ENCODE results near the gene PIGX.

PIGX gene

DNA sequence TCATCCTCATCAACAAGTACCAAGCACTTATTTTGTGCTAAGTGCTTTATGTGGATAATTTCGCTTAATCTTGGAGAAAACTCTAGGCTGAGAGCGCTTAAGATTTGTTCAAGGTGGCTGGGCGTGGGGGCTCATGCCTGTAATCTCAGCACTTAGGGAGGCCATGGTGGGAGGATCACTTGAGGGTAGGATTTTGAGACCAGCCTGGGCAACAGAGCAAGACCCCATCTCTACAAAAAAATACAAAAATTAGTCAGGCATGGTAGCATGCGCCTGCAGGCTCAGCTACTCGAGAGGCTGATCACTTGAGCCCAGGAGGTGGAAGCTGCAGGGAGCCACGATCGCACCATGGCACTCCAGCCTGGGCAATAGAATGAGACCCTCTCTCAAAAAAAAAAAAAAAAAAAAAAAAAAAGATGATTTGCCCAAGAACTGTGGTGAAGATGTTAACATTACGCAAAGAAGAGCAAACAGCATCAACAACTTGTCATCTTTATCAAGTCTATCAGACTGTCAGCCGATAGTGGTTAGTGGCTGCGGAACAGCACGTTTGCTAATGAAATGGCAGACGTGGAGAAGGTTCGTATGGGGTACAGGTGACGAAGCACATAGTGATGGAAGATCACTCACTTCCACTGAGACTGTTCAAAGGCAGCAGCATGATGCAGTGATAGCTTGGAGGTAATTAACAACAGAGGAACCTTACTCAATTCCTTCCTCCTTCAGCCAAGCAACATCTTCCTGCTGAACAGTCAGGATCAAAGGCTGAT, 44.9 kb upstream of the PIGX start:
- Histone ChIP-seq H3K14ac (ENCODE audit: low read length) (no peak overlapping the region), H3K36me3 (ENCODE audit: control insufficient read depth in 1 of 2, insufficient read depth in 2 of 2, low read length in 2 of 2) (no peaks in the 10 kb centered on the region), H3K27ac (ENCODE audit: low read depth, low read length) (no peak overlapping the region), H2BK5ac (ENCODE audit: low read depth, low read length, poor library complexity) (no peak overlapping the region), H4K91ac (ENCODE audit: low read depth, low read length) (no peak overlapping the region), H3K4me1 (ENCODE audit: control insufficient read depth in 1 of 2, insufficient read depth in 2 of 2, low read length in 2 of 2) (no peaks in the 10 kb centered on the region), H3K4me2 (ENCODE audit: low read length) (no peak overlapping the region), H2BK12ac (ENCODE audit: low read length) (no peak overlapping the region), H2AFZ (ENCODE audit: insufficient read depth, low read length, poor library complexity) (no peak overlapping the region), H3K4ac (ENCODE audit: low read depth, low read length) (no peak overlapping the region), H3K79me1 (ENCODE audit: low read length) (no peaks in the 10 kb centered on the region), H3K9ac (ENCODE audit: low read length) (no peak overlapping the region), H3K79me2 (ENCODE audit: control insufficient read depth, insufficient read depth, low read length, poor library complexity) (no peaks in the 10 kb centered on the region), H3K18ac (ENCODE audit: low read length) (no peak overlapping the region), H2BK120ac (ENCODE audit: insufficient read depth, low read length, poor library complexity) (no peak overlapping the region), H3K23ac (ENCODE audit: low read length) (no peak overlapping the region), H3K27me3 (ENCODE audit: insufficient read depth, low read length) (no peaks in the 10 kb centered on the region), H4K8ac (ENCODE audit: low read depth, low read length) (no peak overlapping the region), H3K9me3 (ENCODE audit: insufficient read depth, low read depth, low read length) (no peaks in the 10 kb centered on the region), H4K12ac (ENCODE audit: low read depth, low read length) (no peak overlapping the region), H3K4me3 (ENCODE audit: low read depth, low read length) (no peak overlapping the region), H2AK5ac (ENCODE audit: low read length) (no peak overlapping the region)
- WGBS (ENCODE audit: extremely low coverage, insufficient coverage, insufficient read length) = no CpG with 5 or more reads among the region's 14 CpGs
- DNase-seq = no peak

DNA sequence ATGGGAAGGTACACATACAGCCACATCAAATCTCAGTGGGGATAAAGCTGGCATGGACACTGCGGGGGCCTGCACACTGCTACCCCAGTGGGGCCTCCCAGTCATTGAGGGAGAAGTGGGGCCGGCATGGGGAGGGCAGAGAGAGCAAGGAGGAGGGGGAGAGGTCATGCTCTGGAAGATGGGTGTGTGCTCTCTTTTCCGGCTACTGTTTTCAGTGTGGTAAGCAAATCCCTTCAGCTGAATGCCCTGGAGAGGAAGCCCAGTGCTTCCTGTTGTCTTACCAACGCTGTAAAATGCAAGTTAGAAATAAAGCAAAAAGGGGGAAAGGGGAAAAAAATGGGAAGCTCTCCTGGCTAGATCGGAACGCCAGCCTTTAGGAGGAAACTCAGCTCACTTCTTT, 41.8 kb upstream of the PIGX start:
- H4K8ac ChIP-seq (ENCODE audit: low read depth, low read length) = no peak overlapping the region
- no peak overlapping the region for H2AFZ ChIP-seq (ENCODE audit: insufficient read depth, low read length, poor library complexity)
- no peak for DNase-seq
- no peaks in the 10 kb centered on the region for H3K79me2 ChIP-seq (ENCODE audit: control insufficient read depth, insufficient read depth, low read length, poor library complexity)
- no peak overlapping the region for H3K23ac ChIP-seq (ENCODE audit: low read length)
- no peaks in the 10 kb centered on the region for H3K9me3 ChIP-seq (ENCODE audit: insufficient read depth, low read depth, low read length)
- H4K12ac ChIP-seq (ENCODE audit: low read depth, low read length) = no peak overlapping the region
- no CpG with 5 or more reads among the region's 6 CpGs for WGBS (ENCODE audit: extremely low coverage, insufficient coverage, insufficient read length)
- no peak overlapping the region for H3K18ac ChIP-seq (ENCODE audit: low read length)
- H2AK5ac ChIP-seq (ENCODE audit: low read length) = no peak overlapping the region
- H3K4me3 ChIP-seq (ENCODE audit: low read depth, low read length) = no peak overlapping the region
- H3K4me2 ChIP-seq (ENCODE audit: low read length) = no peak overlapping the region
- no peaks in the 10 kb centered on the region for H3K4me1 ChIP-seq (ENCODE audit: control insufficient read depth in 1 of 2, insufficient read depth in 2 of 2, low read length in 2 of 2)
- H2BK120ac ChIP-seq (ENCODE audit: insufficient read depth, low read length, poor library complexity) = no peak overlapping the region
- no peak overlapping the region for H2BK12ac ChIP-seq (ENCODE audit: low read length)
- no peak overlapping the region for H2BK5ac ChIP-seq (ENCODE audit: low read depth, low read length, poor library complexity)
- H4K91ac ChIP-seq (ENCODE audit: low read depth, low read length) = no peak overlapping the region
- no peaks in the 10 kb centered on the region for H3K27me3 ChIP-seq (ENCODE audit: insufficient read depth, low read length)
- no peaks in the 10 kb centered on the region for H3K79me1 ChIP-seq (ENCODE audit: low read length)
- no peaks in the 10 kb centered on the region for H3K36me3 ChIP-seq (ENCODE audit: control insufficient read depth in 1 of 2, insufficient read depth in 2 of 2, low read length in 2 of 2)
- no peak overlapping the region for H3K27ac ChIP-seq (ENCODE audit: low read depth, low read length)
- no peak overlapping the region for H3K14ac ChIP-seq (ENCODE audit: low read length)
- no peak overlapping the region for H3K4ac ChIP-seq (ENCODE audit: low read depth, low read length)
- no peak overlapping the region for H3K9ac ChIP-seq (ENCODE audit: low read length)

DNA sequence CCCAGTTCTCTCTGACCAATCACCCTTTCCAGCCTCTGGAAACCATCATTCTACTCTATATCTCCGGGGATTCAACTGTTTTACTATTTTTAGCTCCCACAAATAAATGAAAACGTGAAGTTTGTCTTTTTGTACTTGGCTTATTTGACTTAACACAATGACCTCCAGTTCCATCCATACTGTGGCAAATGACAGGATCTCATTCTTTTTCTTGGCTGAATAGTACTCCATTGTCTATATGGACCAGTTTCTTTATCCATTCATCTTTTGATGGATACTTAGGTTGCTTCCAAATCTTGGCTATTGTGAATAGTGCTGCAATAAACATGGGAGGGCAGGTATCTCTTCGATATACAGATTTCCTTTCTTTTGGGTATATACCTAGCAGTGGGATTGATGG, 38.5 kb upstream of the PIGX start:
- no peak overlapping the region for H3K9ac ChIP-seq (ENCODE audit: low read length)
- H3K79me1 ChIP-seq (ENCODE audit: low read length) = no peaks in the 10 kb centered on the region
- no peak overlapping the region for H2BK5ac ChIP-seq (ENCODE audit: low read depth, low read length, poor library complexity)
- no peak overlapping the region for H4K12ac ChIP-seq (ENCODE audit: low read depth, low read length)
- no peak for DNase-seq
- H2BK120ac ChIP-seq (ENCODE audit: insufficient read depth, low read length, poor library complexity) = no peak overlapping the region
- H3K79me2 ChIP-seq (ENCODE audit: control insufficient read depth, insufficient read depth, low read length, poor library complexity) = no peaks in the 10 kb centered on the region
- H2AFZ ChIP-seq (ENCODE audit: insufficient read depth, low read length, poor library complexity) = no peak overlapping the region
- H2AK5ac ChIP-seq (ENCODE audit: low read length) = no peak overlapping the region
- no peaks in the 10 kb centered on the region for H3K36me3 ChIP-seq (ENCODE audit: control insufficient read depth in 1 of 2, insufficient read depth in 2 of 2, low read length in 2 of 2)
- no peak overlapping the region for H3K23ac ChIP-seq (ENCODE audit: low read length)
- no peak overlapping the region for H2BK12ac ChIP-seq (ENCODE audit: low read length)
- H3K4me3 ChIP-seq (ENCODE audit: low read depth, low read length) = no peak overlapping the region
- H3K14ac ChIP-seq (ENCODE audit: low read length) = no peak overlapping the region
- H3K27ac ChIP-seq (ENCODE audit: low read depth, low read length) = no peak overlapping the region
- no peaks in the 10 kb centered on the region for H3K9me3 ChIP-seq (ENCODE audit: insufficient read depth, low read depth, low read length)
- no peak overlapping the region for H4K91ac ChIP-seq (ENCODE audit: low read depth, low read length)
- H3K4ac ChIP-seq (ENCODE audit: low read depth, low read length) = no peak overlapping the region
- H3K27me3 ChIP-seq (ENCODE audit: insufficient read depth, low read length) = no peaks in the 10 kb centered on the region
- no peak overlapping the region for H4K8ac ChIP-seq (ENCODE audit: low read depth, low read length)
- WGBS (ENCODE audit: extremely low coverage, insufficient coverage, insufficient read length) = no CpG with 5 or more reads among the region's 3 CpGs
- H3K18ac ChIP-seq (ENCODE audit: low read length) = no peak overlapping the region
- H3K4me1 ChIP-seq (ENCODE audit: control insufficient read depth in 1 of 2, insufficient read depth in 2 of 2, low read length in 2 of 2) = no peaks in the 10 kb centered on the region
- no peak overlapping the region for H3K4me2 ChIP-seq (ENCODE audit: low read length)

DNA sequence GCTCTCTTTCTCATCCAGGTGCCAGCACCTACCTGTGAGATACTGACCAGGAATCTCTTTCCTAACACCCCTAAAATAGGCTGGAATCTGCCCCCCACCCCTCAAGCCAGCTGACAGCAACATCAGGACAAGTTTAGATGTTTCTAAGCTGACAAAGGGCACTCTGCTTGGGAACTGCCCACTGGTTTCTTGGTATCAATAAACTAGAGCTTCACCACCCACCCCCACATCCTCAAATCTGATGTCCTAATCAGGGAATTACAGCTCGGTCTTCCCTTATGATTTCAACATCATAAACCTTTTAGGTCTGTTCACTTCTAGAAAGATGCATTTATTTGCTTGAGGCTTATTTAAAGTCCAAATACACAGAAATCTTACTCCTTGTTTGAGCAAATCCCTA, 34.8 kb upstream of the PIGX start:
- no CpG with 5 or more reads among the region's 1 CpG for WGBS (ENCODE audit: extremely low coverage, insufficient coverage, insufficient read length)
- Histone ChIP-seq H3K4me1 (ENCODE audit: control insufficient read depth in 1 of 2, insufficient read depth in 2 of 2, low read length in 2 of 2) (no peaks in the 10 kb centered on the region), H3K4me2 (ENCODE audit: low read length) (no peak overlapping the region), H3K79me2 (ENCODE audit: control insufficient read depth, insufficient read depth, low read length, poor library complexity) (no peaks in the 10 kb centered on the region), H3K18ac (ENCODE audit: low read length) (no peak overlapping the region), H3K4me3 (ENCODE audit: low read depth, low read length) (no peak overlapping the region), H3K36me3 (ENCODE audit: control insufficient read depth in 1 of 2, insufficient read depth in 2 of 2, low read length in 2 of 2) (no peaks in the 10 kb centered on the region), H2AK5ac (ENCODE audit: low read length) (no peak overlapping the region), H2BK12ac (ENCODE audit: low read length) (no peak overlapping the region), H2BK5ac (ENCODE audit: low read depth, low read length, poor library complexity) (no peak overlapping the region), H3K4ac (ENCODE audit: low read depth, low read length) (no peak overlapping the region), H3K9ac (ENCODE audit: low read length) (no peak overlapping the region), H3K9me3 (ENCODE audit: insufficient read depth, low read depth, low read length) (no peaks in the 10 kb centered on the region), H3K79me1 (ENCODE audit: low read length) (no peaks in the 10 kb centered on the region), H4K91ac (ENCODE audit: low read depth, low read length) (no peak overlapping the region), H3K27ac (ENCODE audit: low read depth, low read length) (no peak overlapping the region), H4K8ac (ENCODE audit: low read depth, low read length) (no peak overlapping the region), H3K14ac (ENCODE audit: low read length) (no peak overlapping the region), H3K23ac (ENCODE audit: low read length) (no peak overlapping the region), H3K27me3 (ENCODE audit: insufficient read depth, low read length) (no peaks in the 10 kb centered on the region), H2AFZ (ENCODE audit: insufficient read depth, low read length, poor library complexity) (no peak overlapping the region), H4K12ac (ENCODE audit: low read depth, low read length) (no peak overlapping the region), H2BK120ac (ENCODE audit: insufficient read depth, low read length, poor library complexity) (no peak overlapping the region)
- DNase-seq = no peak
